Measurements from ENCODE around the gene B4GALNT4.
"Not testable (repeated sequence)": the region's sequence is repeated elsewhere in the genome, so short reads cannot be mapped to it uniquely, and the experiment has no call there.

The B4GALNT4 gene

GRCh38 chr11:369336-370018 lies at the start of gene B4GALNT4:
TSS of gene B4GALNT4 (plus strand) at chr11:369499. CDS start at chr11:369804, 305 bp downstream.
- no peak for DNase-seq (ENCODE audit: low spot score)

- DNase-seq (ENCODE audit: low spot score) = not testable (repeated sequence)
These were observed 49.4 kb upstream of the B4GALNT4 start for GRCh38 chr11:319888-320273.

GRCh38 chr11:324156-324555 lies 45.1 kb upstream of the B4GALNT4 start:
- DNase-seq (ENCODE audit: low spot score) = no peak

GRCh38 chr11:324593-325517 lies 44.4 kb upstream of the B4GALNT4 start:
- DNase-seq (ENCODE audit: low spot score) = not testable (repeated sequence)

GRCh38 chr11:325796-326591 lies 43.3 kb upstream of the B4GALNT4 start:
- DNase-seq (ENCODE audit: low spot score) = no peak

- DNase-seq (ENCODE audit: low spot score) = no peak
These were observed 42.8 kb upstream of the B4GALNT4 start for GRCh38 chr11:326592-326841.

- DNase-seq (ENCODE audit: low spot score) = peak; percentile 72
These were observed 42.3 kb upstream of the B4GALNT4 start for GRCh38 chr11:326842-327580.

GRCh38 chr11:327581-327923 lies 41.7 kb upstream of the B4GALNT4 start:
- DNase-seq (ENCODE audit: low spot score) = no peak

GRCh38 chr11:328012-328411 lies 41.3 kb upstream of the B4GALNT4 start:
- DNase-seq (ENCODE audit: low spot score) = no peak

GRCh38 chr11:328516-329100 lies 40.7 kb upstream of the B4GALNT4 start:
- DNase-seq (ENCODE audit: low spot score) = not testable (repeated sequence)

- DNase-seq (ENCODE audit: low spot score) = no peak
These were observed 39.4 kb upstream of the B4GALNT4 start for GRCh38 chr11:329886-330253.

GRCh38 chr11:330307-330693 lies 39.0 kb upstream of the B4GALNT4 start:
- no peak for DNase-seq (ENCODE audit: low spot score)

GRCh38 chr11:330694-331357 lies 38.5 kb upstream of the B4GALNT4 start:
- no peak for DNase-seq (ENCODE audit: low spot score)

GRCh38 chr11:331358-332060 lies 37.8 kb upstream of the B4GALNT4 start:
- DNase-seq (ENCODE audit: low spot score) = no peak

- DNase-seq (ENCODE audit: low spot score) = no peak
These were observed 36.4 kb upstream of the B4GALNT4 start for GRCh38 chr11:332651-333480.

GRCh38 chr11:333616-334263 lies 35.6 kb upstream of the B4GALNT4 start:
- not testable (repeated sequence) for DNase-seq (ENCODE audit: low spot score)

GRCh38 chr11:334264-334994 lies 34.9 kb upstream of the B4GALNT4 start:
- no peak for DNase-seq (ENCODE audit: low spot score)
